HCT116 (cell line): ENCODE measurements around the gene FAT1. TPM values are rescaled to one million over a fixed set of nuclear protein-coding genes. Genes with fewer than 3 reads are reported as not detected.

Source experiments
- ATAC-seq: fragments of 200-7000 bp; cut with Tn5 transposase; 2 replicates; pipeline ENCODE4 v1.9.1; 2020; ENCODE audit warnings: mild to moderate bottlenecking, moderate library complexity
- BruUV-seq: library from RNA; stranded (reverse); fragments of 400-500 nt; replicated peaks from 2 replicates; lab custom pipeline; 2021; lab: Mats Ljungman, UMichigan
- CTCF ChIA-PET: fragments of 300-600 bp; sonication (Branson Sonifier 250); formaldehyde crosslinking; loops from one replicate; lab custom pipeline; 2021; ENCODE audit warnings: antibody characterized with exemption; lab: Charles Lee
- POLR2A ChIA-PET: fragments of 300-600, 350-600 bp; sonication (Branson Sonifier 250); formaldehyde crosslinking; loops from one replicate; lab custom pipeline; 2021; ENCODE audit warnings: antibody characterized with exemption; lab: Charles Lee
- RAD21 ChIA-PET, 2 experiments: fragments of 300-600 bp; sonication (Branson Sonifier 250); formaldehyde crosslinking; loops; one replicate each; lab custom pipeline; 2023; ENCODE audit warnings: low total read pairs in 2 of 2; ENCODE audit not compliant: uncharacterized antibody in 2 of 2, unreplicated experiment in 2 of 2, low non-redundant PET in 1 of 2; lab: Charles Lee
- DNase-seq: peaks from one replicate; pipeline ENCODE4 v3.0.0-alpha.2; 2010; ENCODE audit warnings: low read depth, low spot score
- H2AFZ ChIP-seq: fragments of 200-600 bp; shearing (Covaris generic), sonication (generic); 2 replicates; pipeline ENCODE4 v1.6.1; 2017; ENCODE audit warnings: low read depth, mixed run types, mixed read lengths, antibody characterized with exemption, low read length; ENCODE audit not compliant: poor library complexity, severe bottlenecking
- H3K27ac ChIP-seq: 2 replicates; pipeline ENCODE4 v1.5.1; 2012; ENCODE audit warnings: low read depth, low read length
- H3K27me3 ChIP-seq: fragments of 200-600 bp; sonication (generic); 2 replicates; pipeline ENCODE4 v1.6.1; 2016; ENCODE audit warnings: mixed run types, low read length, mixed read lengths; ENCODE audit not compliant: insufficient read depth
- H3K36me3 ChIP-seq, 2 experiments: fragments of 200-500 bp in 1 of 2; fragments of 200-600 bp in 1 of 2; sonication (Bioruptor generic) in 1 of 2; sonication (generic) in 1 of 2; 2 replicates each; pipeline versions ENCODE4 v1.5.1 to v1.6.1; 2014 to 2016; ENCODE audit warnings: low read length in 2 of 2, inconsistent platforms in 1 of 2, mixed read lengths in 1 of 2, mixed run types in 1 of 2; ENCODE audit not compliant: insufficient read depth in 2 of 2, control insufficient read depth in 1 of 2
- H3K4me1 ChIP-seq, 2 experiments: fragments of 200-600 bp in 1 of 2; sonication (generic) in 1 of 2; 2 replicates each; pipeline versions ENCODE4 v1.5.1 to v1.6.1; 2012 to 2017; ENCODE audit warnings: low read length in 2 of 2, inconsistent platforms in 1 of 2, mild to moderate bottlenecking in 1 of 2, mixed read lengths in 1 of 2, mixed run types in 1 of 2, moderate library complexity in 1 of 2; ENCODE audit not compliant: insufficient read depth in 2 of 2, control insufficient read depth in 1 of 2
- H3K4me2 ChIP-seq: fragments of 200-600 bp; sonication (generic); 2 replicates; pipeline ENCODE4 v1.6.1; 2017; ENCODE audit warnings: mixed run types, low read length, mixed read lengths
- H3K4me3 ChIP-seq, 2 experiments: fragments of 200-600 bp in 1 of 2; sonication (generic) in 1 of 2; replicated peaks in 1 of 2; 2 replicates each; pipeline ENCODE4 v1.5.1; 2011 to 2016; ENCODE audit warnings: low read length in 2 of 2, control low read depth in 1 of 2, low read depth in 1 of 2, mild to moderate bottlenecking in 1 of 2, mixed read lengths in 1 of 2, mixed run types in 1 of 2
- H3K79me2 ChIP-seq: fragments of 200-600 bp; sonication (generic); 2 replicates; pipeline ENCODE4 v1.6.1; 2017; ENCODE audit warnings: mild to moderate bottlenecking, mixed run types, low read length, moderate library complexity, mixed read lengths; ENCODE audit not compliant: insufficient read depth
- H3K9ac ChIP-seq: fragments of 200-600 bp; sonication (generic); 2 replicates; pipeline ENCODE4 v1.6.1; 2016; ENCODE audit warnings: low read length, mixed read lengths
- H3K9me2 ChIP-seq: fragments of 200-600 bp; sonication (generic), shearing (Covaris generic); 2 replicates; pipeline ENCODE4 v1.6.1; 2017; ENCODE audit warnings: mixed run types, mild to moderate bottlenecking, moderate library complexity; ENCODE audit not compliant: insufficient read depth
- H3K9me3 ChIP-seq, 2 experiments: fragments of 200-500 bp in 1 of 2; fragments of 200-600 bp in 1 of 2; sonication (Bioruptor generic) in 1 of 2; sonication (generic) in 1 of 2; 2 replicates each; pipeline ENCODE4 v1.6.1; 2014 to 2017; ENCODE audit warnings: low read length in 2 of 2, mixed read lengths in 2 of 2, inconsistent platforms in 1 of 2, low read depth in 1 of 2, mild to moderate bottlenecking in 1 of 2, mixed run types in 1 of 2, moderate library complexity in 1 of 2; ENCODE audit not compliant: control insufficient read depth in 1 of 2, insufficient read depth in 1 of 2
- H4K20me1 ChIP-seq: fragments of 200-600 bp; sonication (generic), shearing (Covaris generic); 2 replicates; pipeline ENCODE4 v1.6.1; 2017; ENCODE audit warnings: mixed run types, mild to moderate bottlenecking, moderate library complexity; ENCODE audit not compliant: insufficient read depth
- CEBPB ChIP-seq: IDR thresholded peaks from 2 replicates; pipeline ENCODE4 v1.6.1; 2012; ENCODE audit warnings: low read depth
- EZH2 ChIP-seq: fragments of 200-600 bp; sonication (generic); IDR thresholded peaks from 2 replicates; pipeline ENCODE4 v1.6.1; 2017; ENCODE audit warnings: antibody characterized with exemption, mixed run types
- SRF ChIP-seq: IDR thresholded peaks from 2 replicates; pipeline ENCODE4 v1.6.1; 2012; ENCODE audit warnings: low read depth
- intact Hi-C: fragments of 100-400 bp; cut with micrococcal nuclease; formaldehyde crosslinking; loops from 2 replicates; pipeline ENCODE4 v1.10.0; 2022
- total RNA-seq: library from RNA; stranded (reverse); gene quantifications from one replicate; pipeline ENCODE4 v1.2.1, GENCODE V29; 2021; ENCODE audit not compliant: unreplicated experiment
- TF ChIP-seq, protein P1 (sequence below), 3 experiments: fragments of 200-600 bp in 1 of 3; sonication (generic) in 1 of 3; IDR thresholded peaks in 2 of 3; conservative IDR thresholded peaks in 1 of 3; 2 replicates each; pipeline ENCODE4 v1.5.1; 2012 to 2017; ENCODE audit warnings: low read depth in 2 of 3, low read length in 2 of 3, antibody characterized with exemption in 1 of 3, borderline replicate concordance in 1 of 3, control low read depth in 1 of 3, mild to moderate bottlenecking in 1 of 3, mixed read lengths in 1 of 3, mixed run types in 1 of 3, moderate library complexity in 1 of 3; ENCODE audit not compliant: insufficient read depth in 1 of 3

FAT1 gene
- total RNA-seq, 1 experiment from 2014 or later: 676 TPM

DNA sequence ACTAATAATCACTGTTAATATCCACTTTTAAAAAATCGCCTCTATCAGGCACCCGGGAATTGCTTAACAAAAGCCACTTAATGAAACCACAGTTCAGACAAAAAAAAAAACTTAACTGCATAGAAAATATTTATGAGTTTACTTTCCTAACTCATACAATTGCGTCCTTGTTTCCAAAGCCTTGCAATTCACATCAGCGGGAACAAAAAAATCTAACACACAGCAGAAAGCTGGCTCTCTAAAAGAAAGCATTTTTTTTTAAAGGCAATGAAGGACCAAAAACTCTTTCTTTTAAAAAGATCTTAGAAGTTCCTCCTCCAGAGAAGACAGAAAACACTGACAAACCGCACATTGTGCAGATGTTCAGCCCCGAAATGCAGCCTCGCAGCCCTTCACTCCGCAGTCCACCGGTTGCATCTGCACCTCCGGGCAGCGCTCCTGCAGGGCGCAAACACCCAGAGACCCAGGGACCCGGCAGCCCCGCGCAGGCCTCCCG, 812 bp downstream of the FAT1 start:
- Histone ChIP-seq H4K20me1 (peaks cover 30% of the 10 kb centered on the region; the same call in 1 of the 2 replicates), H3K4me1 (peaks cover 22 to 59% of the 10 kb centered on the region in 2 experiments), H3K9me3 (peaks cover 0 to 15% of the 10 kb centered on the region in 2 experiments; a peak in 2 of 4 replicates), H3K9me2 (no peaks in the 10 kb centered on the region), H2AFZ (no peak overlapping the region), H3K27me3 (no peaks in the 10 kb centered on the region), H3K4me3 (peak overlapping the region; percentile 91 to 97), H3K9ac (peak overlapping the region; percentile 92), H3K79me2 (peaks cover 99% of the 10 kb centered on the region), H3K36me3 (peaks cover 8 to 53% of the 10 kb centered on the region in 2 experiments; a peak in 3 of 4 replicates), H3K4me2 (peak overlapping the region; percentile 92), H3K27ac (peak overlapping the region; percentile 96)
- POLR2A ChIA-PET: interaction anchor here (1.4 kb wide), 2 partner anchors 13 to 42 kb away, joined by 3 to 4 read pairs; no protein-coding TSS in a partner anchor
- ATAC-seq (no peak), DNase-seq (no peak)
- no peak for TF ChIP-seq SRF
- no peak for TF ChIP-seq CEBPB
- intact Hi-C loops: loop anchor here (10.0 kb wide), 2 partner anchors 362 to 1272 kb away; partner anchors contain the start of gene ZFP42
- RAD21 ChIA-PET: no interaction called here
- no TSS peak for BruUV-seq
- CTCF ChIA-PET: no interaction called here

- ChIA-PET CTCF (interaction anchor here (0.9 kb wide), 1 partner anchor 51 kb away, joined by 3 read pairs; no protein-coding TSS in a partner anchor), RAD21 (no interaction called here), POLR2A (no interaction called here)
- Histone ChIP-seq H3K9me3 (peaks cover 0 to 15% of the 10 kb centered on the region in 2 experiments; a peak in 2 of 4 replicates), H3K4me3 (no peak overlapping the region), H3K27me3 (no peaks in the 10 kb centered on the region), H2AFZ (no peak overlapping the region), H4K20me1 (peaks cover 55% of the 10 kb centered on the region), H3K9me2 (no peaks in the 10 kb centered on the region), H3K4me2 (peak overlapping the region; percentile 7), H3K36me3 (peaks cover 6 to 61% of the 10 kb centered on the region in 2 experiments; a peak in 3 of 4 replicates), H3K4me1 (peaks cover 33 to 72% of the 10 kb centered on the region in 2 experiments), H3K27ac (peak overlapping the region; percentile 6), H3K9ac (no peak overlapping the region), H3K79me2 (peaks cover 100% of the 10 kb centered on the region)
- intact Hi-C loops: loop anchor here (10.0 kb wide), 2 partner anchors 365 to 1275 kb away; partner anchors contain the start of gene ZFP42
- DNase-seq: no peak
- no peak for ATAC-seq
- no peak for TF ChIP-seq EZH2
- TF ChIP-seq, protein P1, sequence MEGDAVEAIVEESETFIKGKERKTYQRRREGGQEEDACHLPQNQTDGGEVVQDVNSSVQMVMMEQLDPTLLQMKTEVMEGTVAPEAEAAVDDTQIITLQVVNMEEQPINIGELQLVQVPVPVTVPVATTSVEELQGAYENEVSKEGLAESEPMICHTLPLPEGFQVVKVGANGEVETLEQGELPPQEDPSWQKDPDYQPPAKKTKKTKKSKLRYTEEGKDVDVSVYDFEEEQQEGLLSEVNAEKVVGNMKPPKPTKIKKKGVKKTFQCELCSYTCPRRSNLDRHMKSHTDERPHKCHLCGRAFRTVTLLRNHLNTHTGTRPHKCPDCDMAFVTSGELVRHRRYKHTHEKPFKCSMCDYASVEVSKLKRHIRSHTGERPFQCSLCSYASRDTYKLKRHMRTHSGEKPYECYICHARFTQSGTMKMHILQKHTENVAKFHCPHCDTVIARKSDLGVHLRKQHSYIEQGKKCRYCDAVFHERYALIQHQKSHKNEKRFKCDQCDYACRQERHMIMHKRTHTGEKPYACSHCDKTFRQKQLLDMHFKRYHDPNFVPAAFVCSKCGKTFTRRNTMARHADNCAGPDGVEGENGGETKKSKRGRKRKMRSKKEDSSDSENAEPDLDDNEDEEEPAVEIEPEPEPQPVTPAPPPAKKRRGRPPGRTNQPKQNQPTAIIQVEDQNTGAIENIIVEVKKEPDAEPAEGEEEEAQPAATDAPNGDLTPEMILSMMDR (IDR thresholded peaks at IDR 0.05 in 2 of 3, conservative IDR thresholded peaks at IDR 0.05 in 1 of 3; ENCODE audit: borderline replicate concordance in 1 of 3, insufficient read depth in 1 of 3, low read depth in 2 of 3, low read length in 2 of 3): peak in 2 of 3 experiments; percentile 44 to 74; a peak in 3 of 6 replicates
- BruUV-seq: no TSS peak
Observed at GRCh38 chr4:186719925-186720694, 3.5 kb downstream of the FAT1 start.
